ENCODE measurements around the gene CCDC142. TPM values are rescaled to one million over a fixed set of nuclear protein-coding genes. Genes with fewer than 3 reads are reported as not detected.

Gene CCDC142
- total and polyA plus RNA-seq, 2 of the 8 experiments (the other 6 are each of a cell fraction or from before 2014, with no cell fraction given): 6.0 to 10.7 TPM

DNA sequence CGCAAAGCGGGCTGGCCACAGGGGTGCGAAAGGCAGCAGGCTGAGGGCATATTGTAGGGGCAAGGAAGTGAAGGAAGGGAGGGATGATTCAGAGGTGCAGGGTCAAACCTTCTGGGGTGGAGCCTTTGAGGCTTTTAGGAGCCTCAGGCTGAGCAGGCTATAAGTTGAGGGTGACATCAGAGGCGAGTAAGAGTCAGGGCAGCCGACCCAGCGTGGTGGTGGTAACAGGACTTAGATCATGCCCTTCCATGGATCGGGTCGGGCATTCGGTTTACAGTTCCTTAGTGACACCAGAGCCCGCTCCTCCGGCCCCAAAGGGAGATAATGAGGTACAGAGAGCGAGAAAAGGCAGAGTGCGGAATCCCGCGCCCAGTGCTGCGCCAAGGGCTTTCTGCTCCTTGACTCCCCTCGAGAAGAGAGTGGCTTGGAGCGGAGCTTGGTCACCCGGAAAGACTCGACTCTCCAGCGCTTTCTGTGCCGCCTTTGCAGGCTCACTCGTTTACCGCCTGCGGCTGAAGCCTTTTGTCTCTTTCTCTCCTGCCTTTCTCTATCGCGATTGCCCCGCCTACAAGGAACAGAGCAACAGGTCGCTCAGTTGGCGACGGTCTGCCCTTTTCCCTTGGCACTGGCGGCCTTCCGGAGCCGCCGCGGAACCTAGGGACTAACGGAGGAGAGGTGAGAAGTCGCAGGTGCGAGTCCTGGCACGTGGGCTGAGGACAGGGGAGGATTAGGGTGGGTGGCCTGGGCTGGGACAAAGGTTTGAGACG is 15.9 kb upstream of the CCDC142 start (continued):
- TF ChIP-seq CHD2 (IDR thresholded peaks at IDR 0.05; ENCODE audit: low read length): peak; percentile 52
- TF ChIP-seq CTBP2 (IDR thresholded peaks at IDR 0.05; ENCODE audit: borderline replicate concordance, insufficient read depth, insufficient read length, low read length): peak; percentile 53
- TF ChIP-seq BACH1 (IDR thresholded peaks at IDR 0.05; ENCODE audit: low read length): peak; percentile 93
- TF ChIP-seq ASH2L (IDR thresholded peaks at IDR 0.05; ENCODE audit: low read length): peak; percentile 46
- peak; percentile 17 for TF ChIP-seq TAF7 (optimal IDR thresholded peaks at IDR 0.05; ENCODE audit: borderline replicate concordance, low read depth, low read length)

Measured in H1 (cell line).